SU-DHL-6 (cell line): Measurements from ENCODE around the gene WAPL.
"Not testable (repeated sequence)": the region's sequence is repeated elsewhere in the genome, so short reads cannot be mapped to it uniquely, and the experiment has no call there.

Experiments
- CTCF ChIP-seq: fragments of 200-600 bp; sonication (generic); IDR thresholded peaks from one replicate; pipeline ENCODE4 v1.5.1; 2017; ENCODE audit warnings: antibody characterized with exemption, mild to moderate bottlenecking, low read length, moderate library complexity; ENCODE audit not compliant: insufficient read depth, poor library complexity, severe bottlenecking
- EZH2phosphoT487 ChIP-seq: fragments of 200-600 bp; sonication (generic), shearing (Covaris generic); conservative IDR thresholded peaks from 2 replicates; pipeline ENCODE4 v1.6.1; 2018; ENCODE audit warnings: mild to moderate bottlenecking, antibody characterized with exemption, low read length, moderate library complexity, mixed read lengths

- TF ChIP-seq CTCF, EZH2phosphoT487: not testable (repeated sequence)
Measured at GRCh38 chr10:86525713-86526112, 4.1 kb upstream of the WAPL start.
